ENCODE results near the gene LAMB1.

The LAMB1 gene

GRCh38 chr7:108016841-108017775 is 14.1 kb upstream of the LAMB1 start:
- DNase-seq = no peak

GRCh38 chr7:108015740-108016139 is 12.8 kb upstream of the LAMB1 start:
- no peak for DNase-seq

- DNase-seq = no peak
Measured at GRCh38 chr7:108014747-108015682, 12.1 kb upstream of the LAMB1 start.

- DNase-seq = no peak
Measured at GRCh38 chr7:108014215-108014614, 11.3 kb upstream of the LAMB1 start.

GRCh38 chr7:108012499-108013430 is 9.8 kb upstream of the LAMB1 start:
- DNase-seq = no peak

- DNase-seq = no peak
Measured at GRCh38 chr7:108010377-108010776, 7.4 kb upstream of the LAMB1 start.

- DNase-seq = no peak
Measured at GRCh38 chr7:108009873-108010272, 6.9 kb upstream of the LAMB1 start.

GRCh38 chr7:108008827-108009226 is 5.9 kb upstream of the LAMB1 start:
- DNase-seq = no peak

GRCh38 chr7:108008240-108008639 is 5.3 kb upstream of the LAMB1 start:
- no peak for DNase-seq

GRCh38 chr7:108007762-108008161 is 4.8 kb upstream of the LAMB1 start:
- DNase-seq = no peak

GRCh38 chr7:108007261-108007660 is 4.3 kb upstream of the LAMB1 start:
- DNase-seq = no peak

- no peak for DNase-seq
Measured at GRCh38 chr7:108004220-108005142, 1.5 kb upstream of the LAMB1 start.

GRCh38 chr7:108003599-108003935 is 606 bp upstream of the LAMB1 start:
- no peak for DNase-seq

- peak; percentile 59 for DNase-seq
Measured at GRCh38 chr7:108001764-108002725, 916 bp downstream of the LAMB1 start.

GRCh38 chr7:108000875-108001763 is 1.8 kb downstream of the LAMB1 start:
- DNase-seq = peak; percentile 57

GRCh38 chr7:107999779-108000560 is 3.0 kb downstream of the LAMB1 start:
- no peak for DNase-seq

- no peak for DNase-seq
Measured at GRCh38 chr7:107998660-107999480, 4.1 kb downstream of the LAMB1 start.

Measured in activated CD8-positive, alpha-beta memory T cell treated with anti-CD3 and anti-CD28 coated beads for 24 hours (primary cell).